ENCODE data around the gene PRKACG. TPM values are rescaled to one million over a fixed set of nuclear protein-coding genes. Genes with fewer than 3 reads are reported as not detected.

PRKACG gene
- total and polyA plus RNA-seq, 2 experiments from 2014 or later, result 0.13 TPM; not detected in 1

DNA sequence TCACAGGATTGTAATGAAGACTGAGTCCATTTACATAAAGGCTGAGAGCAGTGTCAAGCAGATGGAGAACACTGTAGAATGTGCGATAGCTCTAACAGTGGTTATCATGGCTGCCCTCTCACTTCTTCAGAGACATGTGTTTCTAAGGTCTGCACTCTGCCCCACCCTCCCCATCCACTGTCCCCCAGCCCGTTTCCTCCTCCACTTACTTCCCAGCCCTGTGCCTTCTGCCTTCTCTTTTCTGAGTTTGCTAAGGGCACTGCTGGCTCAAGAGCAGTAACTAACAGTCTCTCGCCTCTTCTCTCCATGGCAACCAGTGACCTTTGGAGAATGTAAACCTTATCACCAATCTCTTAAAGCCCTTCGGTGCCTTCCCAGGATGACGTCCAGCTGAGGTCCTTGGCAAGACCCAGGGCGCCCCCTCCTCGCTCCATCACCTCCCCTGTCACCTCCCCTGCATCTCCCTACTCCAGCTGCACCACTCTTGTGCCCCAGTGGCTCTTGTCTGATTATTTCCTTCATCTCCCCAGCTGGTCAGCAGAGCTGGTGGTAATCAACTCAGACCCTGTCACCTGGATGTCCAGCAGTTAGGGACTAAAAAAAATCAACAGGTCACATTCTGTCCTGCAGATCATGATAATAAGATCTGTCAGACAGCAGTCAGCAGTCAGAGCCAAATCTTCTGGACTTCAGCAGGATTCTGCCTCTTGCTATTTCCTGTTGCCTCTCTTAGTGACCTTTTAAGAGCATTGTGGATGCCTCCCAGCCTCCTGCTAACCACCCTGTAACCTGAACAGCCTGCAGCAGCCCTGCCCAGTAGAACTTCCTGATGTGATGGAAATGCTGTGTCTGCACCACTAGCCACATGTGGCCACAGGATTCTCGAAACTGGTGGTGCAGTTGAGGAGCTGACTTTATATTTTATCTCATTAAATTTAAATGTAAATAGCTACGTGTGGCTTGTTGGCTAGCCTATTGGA lies 30.6 kb upstream of the PRKACG start:
- no peak overlapping the region for H3K4me3 ChIP-seq
- H3K36me3 ChIP-seq, result peaks cover 12% of the 10 kb centered on the region
- H3K27ac ChIP-seq, result peak overlapping the region; percentile 94
- peak; percentile 71 to 93 for DNase-seq (ENCODE audit: low read depth in 1 of 2, low spot score in 1 of 2)
- H3K27me3 ChIP-seq, result no peaks in the 10 kb centered on the region
- H3K9me3 ChIP-seq (ENCODE audit: low read depth), result no peaks in the 10 kb centered on the region
- TF ChIP-seq, protein P1, sequence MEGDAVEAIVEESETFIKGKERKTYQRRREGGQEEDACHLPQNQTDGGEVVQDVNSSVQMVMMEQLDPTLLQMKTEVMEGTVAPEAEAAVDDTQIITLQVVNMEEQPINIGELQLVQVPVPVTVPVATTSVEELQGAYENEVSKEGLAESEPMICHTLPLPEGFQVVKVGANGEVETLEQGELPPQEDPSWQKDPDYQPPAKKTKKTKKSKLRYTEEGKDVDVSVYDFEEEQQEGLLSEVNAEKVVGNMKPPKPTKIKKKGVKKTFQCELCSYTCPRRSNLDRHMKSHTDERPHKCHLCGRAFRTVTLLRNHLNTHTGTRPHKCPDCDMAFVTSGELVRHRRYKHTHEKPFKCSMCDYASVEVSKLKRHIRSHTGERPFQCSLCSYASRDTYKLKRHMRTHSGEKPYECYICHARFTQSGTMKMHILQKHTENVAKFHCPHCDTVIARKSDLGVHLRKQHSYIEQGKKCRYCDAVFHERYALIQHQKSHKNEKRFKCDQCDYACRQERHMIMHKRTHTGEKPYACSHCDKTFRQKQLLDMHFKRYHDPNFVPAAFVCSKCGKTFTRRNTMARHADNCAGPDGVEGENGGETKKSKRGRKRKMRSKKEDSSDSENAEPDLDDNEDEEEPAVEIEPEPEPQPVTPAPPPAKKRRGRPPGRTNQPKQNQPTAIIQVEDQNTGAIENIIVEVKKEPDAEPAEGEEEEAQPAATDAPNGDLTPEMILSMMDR (IDR thresholded peaks at IDR 0.05; ENCODE audit: low read depth, low read length), result no peak
- H3K4me1 ChIP-seq (ENCODE audit: low read depth), result peaks cover 29% of the 10 kb centered on the region

DNA sequence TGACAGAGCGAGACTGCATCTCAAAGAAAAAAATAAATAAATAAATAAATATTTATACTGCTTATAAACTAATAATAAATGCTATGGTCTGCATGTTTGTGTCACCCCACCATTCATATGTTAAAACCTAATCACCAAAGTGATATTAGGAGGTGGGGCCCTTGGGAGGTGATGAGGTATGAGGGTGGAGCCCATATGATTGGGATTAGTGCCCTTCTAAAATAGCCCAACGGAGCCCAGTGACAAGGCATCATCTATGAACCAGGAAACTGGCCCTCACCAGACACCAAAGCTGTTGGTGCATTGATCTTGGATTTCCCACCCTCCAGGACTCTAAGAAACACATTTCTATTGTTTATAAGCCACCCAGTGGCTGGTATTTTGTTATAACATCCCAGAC lies 26.7 kb upstream of the PRKACG start:
- TF ChIP-seq, protein P1 (IDR thresholded peaks at IDR 0.05; ENCODE audit: low read depth, low read length), result no peak
- H3K9me3 ChIP-seq (ENCODE audit: low read depth), result no peaks in the 10 kb centered on the region
- H3K4me1 ChIP-seq (ENCODE audit: low read depth), result peaks cover 17% of the 10 kb centered on the region
- H3K27me3 ChIP-seq, result no peaks in the 10 kb centered on the region
- no peaks in the 10 kb centered on the region for H3K36me3 ChIP-seq
- no peak overlapping the region for H3K4me3 ChIP-seq
- H3K27ac ChIP-seq, result no peak overlapping the region
- no peak for DNase-seq (ENCODE audit: low read depth in 1 of 2, low spot score in 1 of 2)

DNA sequence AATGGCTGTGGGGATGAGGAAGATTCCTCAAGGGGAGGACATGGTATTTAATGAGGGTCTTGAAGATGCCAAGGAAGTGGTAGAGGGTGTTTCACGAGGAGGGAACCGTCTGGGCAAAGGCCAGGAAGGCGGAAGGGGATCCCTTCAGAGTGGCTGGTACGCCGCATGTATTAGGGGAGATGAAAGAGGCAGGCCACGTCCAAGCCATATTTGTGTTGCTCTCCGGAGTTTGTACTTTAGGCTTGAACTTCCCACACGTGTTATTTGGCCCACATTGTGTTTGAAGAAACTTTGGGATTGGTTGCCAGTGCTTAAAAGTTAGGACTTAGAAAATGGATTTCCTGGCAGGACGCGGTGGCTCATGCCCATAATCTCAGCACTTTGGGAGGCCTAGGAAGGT lies 22.9 kb upstream of the PRKACG start:
- DNase-seq (ENCODE audit: low read depth in 1 of 2, low spot score in 1 of 2), result no peak
- no peaks in the 10 kb centered on the region for H3K36me3 ChIP-seq
- H3K4me3 ChIP-seq, result peak overlapping the region; percentile 53
- H3K27me3 ChIP-seq, result no peaks in the 10 kb centered on the region
- no peaks in the 10 kb centered on the region for H3K4me1 ChIP-seq (ENCODE audit: low read depth)
- H3K9me3 ChIP-seq (ENCODE audit: low read depth), result no peaks in the 10 kb centered on the region
- TF ChIP-seq, protein P1 (IDR thresholded peaks at IDR 0.05; ENCODE audit: low read depth, low read length), result no peak
- H3K27ac ChIP-seq, result peak overlapping the region; percentile 92

DNA sequence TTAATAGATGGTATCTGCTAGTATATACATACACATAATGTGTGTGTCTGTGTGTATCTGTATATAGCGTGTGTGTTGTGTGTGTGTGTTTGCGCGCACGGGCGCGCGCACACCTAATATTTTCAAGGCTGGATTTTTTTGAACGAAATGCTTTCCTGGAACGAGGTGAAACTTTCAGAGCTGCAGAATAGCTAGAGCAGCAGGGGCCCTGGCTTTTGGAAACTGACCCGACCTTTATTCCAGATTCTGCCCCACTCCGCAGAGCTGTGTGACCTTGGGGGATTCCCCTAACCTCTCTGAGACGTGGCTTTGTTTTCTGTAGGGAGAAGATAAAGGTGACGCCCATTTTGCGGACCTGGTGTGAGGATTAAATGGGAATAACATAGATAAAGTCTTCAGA lies 22.4 kb upstream of the PRKACG start:
- DNase-seq (ENCODE audit: low read depth in 1 of 2, low spot score in 1 of 2), result peak in 1 of 2 donors; percentile 28
- Histone ChIP-seq H3K4me1 (ENCODE audit: low read depth) (no peaks in the 10 kb centered on the region), H3K36me3 (no peaks in the 10 kb centered on the region), H3K27ac (peak overlapping the region; percentile 92), H3K27me3 (no peaks in the 10 kb centered on the region), H3K9me3 (ENCODE audit: low read depth) (no peaks in the 10 kb centered on the region), H3K4me3 (peak overlapping the region; percentile 53)
- TF ChIP-seq, protein P1 (IDR thresholded peaks at IDR 0.05; ENCODE audit: low read depth, low read length), result no peak

DNA sequence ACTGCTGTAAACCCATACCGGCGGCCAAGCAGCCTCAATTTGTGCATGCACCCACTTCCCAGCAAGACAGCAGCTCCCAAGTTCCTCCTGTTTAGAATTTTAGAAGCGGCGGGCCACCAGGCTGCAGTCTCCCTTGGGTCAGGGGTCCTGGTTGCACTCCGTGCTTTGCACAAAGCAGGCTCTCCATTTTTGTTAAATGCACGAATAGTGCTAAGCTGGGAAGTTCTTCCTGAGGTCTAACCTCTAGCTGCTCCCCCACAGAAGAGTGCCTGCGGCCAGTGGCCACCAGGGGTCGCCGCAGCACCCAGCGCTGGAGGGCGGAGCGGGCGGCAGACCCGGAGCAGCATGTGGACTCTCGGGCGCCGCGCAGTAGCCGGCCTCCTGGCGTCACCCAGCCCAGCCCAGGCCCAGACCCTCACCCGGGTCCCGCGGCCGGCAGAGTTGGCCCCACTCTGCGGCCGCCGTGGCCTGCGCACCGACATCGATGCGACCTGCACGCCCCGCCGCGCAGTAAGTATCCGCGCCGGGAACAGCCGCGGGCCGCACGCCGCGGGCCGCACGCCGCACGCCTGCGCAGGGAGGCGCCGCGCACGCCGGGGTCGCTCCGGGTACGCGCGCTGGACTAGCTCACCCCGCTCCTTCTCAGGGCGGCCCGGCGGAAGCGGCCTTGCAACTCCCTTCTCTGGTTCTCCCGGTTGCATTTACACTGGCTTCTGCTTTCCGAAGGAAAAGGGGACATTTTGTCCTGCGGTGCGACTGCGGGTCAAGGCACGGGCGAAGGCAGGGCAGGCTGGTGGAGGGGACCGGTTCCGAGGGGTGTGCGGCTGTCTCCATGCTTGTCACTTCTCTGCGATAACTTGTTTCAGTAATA lies 21.8 kb upstream of the PRKACG start, which contains the start of gene FXN:
Gene FXN, plus strand, starts transcription at position 315 of the 871 bp plus-strand sequence. Its CDS starts 31 bp downstream, at position 346.
- H3K27me3 ChIP-seq, result no peaks in the 10 kb centered on the region
- TF ChIP-seq, protein P1 (IDR thresholded peaks at IDR 0.05; ENCODE audit: low read depth, low read length), result peak; percentile 98
- peak within 1 kb of the TSS; percentile 92 for H3K27ac ChIP-seq
- H3K9me3 ChIP-seq (ENCODE audit: low read depth), result no peaks in the 10 kb centered on the region
- peak within 1 kb of the TSS; percentile 53 for H3K4me3 ChIP-seq
- peak; percentile 86 to 90 for DNase-seq (ENCODE audit: low read depth in 1 of 2, low spot score in 1 of 2)
- H3K36me3 ChIP-seq, result no peaks in the 10 kb centered on the region
- H3K4me1 ChIP-seq (ENCODE audit: low read depth), result no peaks in the 10 kb centered on the region
